Smooth muscle cell (in vitro differentiated cells): ENCODE measurements around the gene SNRNP48. TPM values are rescaled to one million over a fixed set of nuclear protein-coding genes. Genes with fewer than 3 reads are reported as not detected.

Experiments
- polyA plus RNA-seq: library from polyadenylated mRNA; unstranded; fragments of >200 nt; fragmentation: Nextera tagmentation; extraction: Ambion mirVana; gene quantifications from 2 replicates; pipeline ENCODE4 v1.2.1, GENCODE V29; 2016
- total RNA-seq: library from RNA; depleted of rRNA; stranded (reverse); fragments of >200 nt; gene quantifications from 2 replicates; pipeline ENCODE4 v1.2.3, GENCODE V29; 2014

Gene SNRNP48
- total and polyA plus RNA-seq, 2 experiments from 2014 or later, result 3.2 to 11.0 TPM

Other genes starting within 250 kb of the SNRNP48 start
- gene CAGE1, start 200.5 kb upstream of the SNRNP48 start, total RNA-seq, result not detected in 2 replicates
- not detected in 2 replicates for gene CAGE1, start 200.5 kb upstream of the SNRNP48 start, polyA plus RNA-seq
- gene RIOK1, start 200.4 kb upstream of the SNRNP48 start, total RNA-seq, result 11.8 and 12.4 TPM in 2 replicates
- gene RIOK1, start 200.4 kb upstream of the SNRNP48 start, polyA plus RNA-seq, result 12.4 and 18.8 TPM in 2 replicates
- gene DSP, start 48.5 kb upstream of the SNRNP48 start, total RNA-seq, result 309 and 347 TPM in 2 replicates
- gene DSP, start 48.5 kb upstream of the SNRNP48 start, polyA plus RNA-seq, result 64.1 and 170 TPM in 2 replicates
- 14.5 and 14.7 TPM in 2 replicates for gene BMP6, start 135.9 kb downstream of the SNRNP48 start, total RNA-seq
- gene BMP6, start 135.9 kb downstream of the SNRNP48 start, polyA plus RNA-seq, result 10.1 and 17.0 TPM in 2 replicates